ENCODE measurements around the gene POLRMT.

The POLRMT gene

DNA sequence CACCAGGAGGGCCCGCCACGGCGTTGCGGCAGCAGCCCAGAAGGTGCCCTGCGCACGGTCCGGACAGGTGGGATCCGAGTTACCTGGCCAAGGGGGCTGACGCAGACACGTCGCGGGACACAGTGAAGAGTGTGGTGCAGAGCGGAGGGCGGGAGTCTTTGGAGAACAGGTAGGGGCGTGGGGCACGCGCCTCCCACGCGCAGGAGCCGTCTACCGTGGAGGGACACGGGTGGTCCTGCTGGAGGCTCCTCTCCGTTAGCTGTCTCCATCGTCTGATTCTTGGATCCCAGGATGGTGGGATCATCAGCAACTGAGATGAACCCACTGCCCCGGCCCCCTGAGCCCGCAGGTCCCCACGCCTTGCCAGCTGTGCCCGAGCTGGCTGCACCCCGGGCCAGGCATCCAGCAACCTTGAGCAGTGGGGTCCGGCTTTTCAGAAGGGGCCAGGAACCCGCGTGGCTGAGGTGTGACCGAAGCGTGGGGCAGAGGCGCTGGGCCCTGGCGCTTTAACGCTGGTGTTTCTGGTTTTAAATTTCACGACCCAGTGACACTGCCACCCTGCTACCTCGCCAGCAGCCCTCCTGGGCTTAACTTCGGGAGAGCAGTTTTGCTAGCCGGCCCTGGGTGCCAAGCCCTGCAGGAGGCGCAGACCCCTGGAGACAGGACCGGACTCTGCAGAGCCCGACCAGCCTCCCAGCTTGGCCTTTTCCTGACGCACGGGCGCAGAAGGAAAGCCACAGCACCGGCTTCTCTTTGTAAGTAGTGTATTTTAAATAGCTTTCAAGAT lies 13.6 kb upstream of the POLRMT start:
- no peak overlapping the region for H3K9ac ChIP-seq (ENCODE audit: low read depth, low read length)
- H3K9me3 ChIP-seq (ENCODE audit: control insufficient read depth, insufficient read depth, low read length): no peaks in the 10 kb centered on the region
- H3K36me3 ChIP-seq (ENCODE audit: insufficient read depth, low read length): peaks cover 3% of the 10 kb centered on the region
- no peaks in the 10 kb centered on the region for H3K4me1 ChIP-seq (ENCODE audit: insufficient read depth, low read length)

DNA sequence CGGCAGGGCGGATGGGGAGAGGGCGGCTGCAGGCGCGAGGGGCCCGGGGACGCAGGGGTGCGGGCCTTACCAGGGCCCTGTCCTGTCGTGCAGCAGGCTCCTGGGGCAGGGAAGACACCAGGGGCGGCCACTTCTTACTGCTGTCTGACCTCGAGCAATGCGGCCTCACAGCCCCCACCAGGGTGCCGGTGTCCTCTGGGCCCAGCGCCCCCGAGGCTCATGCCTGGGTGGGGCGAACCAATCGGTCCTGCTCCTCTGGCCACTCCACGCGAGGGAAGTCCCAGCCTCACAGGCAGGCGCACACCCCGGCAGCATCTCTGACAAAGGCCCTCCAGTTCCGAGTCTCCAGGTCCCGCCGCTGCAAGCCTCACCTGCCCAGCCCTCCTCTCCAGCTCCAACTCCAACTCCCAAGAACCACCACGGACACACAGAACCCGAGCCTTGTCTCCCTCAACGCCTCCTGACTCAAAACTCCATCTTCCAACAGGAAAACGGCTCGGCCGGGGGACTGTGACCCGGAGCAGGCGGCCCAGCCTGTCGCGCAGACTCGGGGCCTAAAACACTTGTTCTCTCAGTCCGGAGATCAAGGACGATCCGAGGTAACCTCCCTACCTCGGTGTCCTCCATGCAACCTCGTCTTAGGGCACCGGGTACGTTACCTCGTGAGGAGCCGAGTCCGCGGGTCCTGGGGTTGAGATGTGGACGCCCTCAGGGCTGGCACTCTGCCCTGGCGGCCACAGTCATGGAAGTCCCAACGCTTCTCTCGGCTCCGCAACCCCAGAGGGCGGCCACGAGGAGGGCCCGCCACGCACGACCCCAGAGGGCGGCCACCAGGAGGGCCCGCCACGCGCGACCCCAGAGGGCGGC lies 12.8 kb upstream of the POLRMT start:
- no peaks in the 10 kb centered on the region for H3K9me3 ChIP-seq (ENCODE audit: control insufficient read depth, insufficient read depth, low read length)
- peaks cover 3% of the 10 kb centered on the region for H3K36me3 ChIP-seq (ENCODE audit: insufficient read depth, low read length)
- no peaks in the 10 kb centered on the region for H3K4me1 ChIP-seq (ENCODE audit: insufficient read depth, low read length)
- H3K9ac ChIP-seq (ENCODE audit: low read depth, low read length): no peak overlapping the region

DNA sequence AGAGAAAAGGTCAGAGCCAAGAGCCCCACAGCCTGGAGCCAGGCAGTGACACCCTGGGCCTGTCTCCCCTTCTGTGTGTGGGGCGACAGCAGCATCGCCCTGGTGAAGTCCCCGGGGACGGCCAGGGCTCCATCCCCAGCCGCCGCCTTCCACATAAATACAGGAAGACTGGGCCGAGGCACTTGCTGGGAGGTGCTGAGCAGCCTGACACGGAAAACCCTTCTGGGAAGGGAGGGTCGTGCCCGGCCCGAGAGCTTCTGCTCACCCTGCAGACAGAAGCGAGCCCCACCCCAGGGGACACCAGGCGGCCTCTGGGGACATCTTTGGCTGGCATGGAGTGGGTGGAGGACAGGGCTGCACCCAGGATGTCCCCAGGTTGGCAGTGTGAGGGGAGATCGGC lies 11.5 kb upstream of the POLRMT start:
- no peaks in the 10 kb centered on the region for H3K9me3 ChIP-seq (ENCODE audit: control insufficient read depth, insufficient read depth, low read length)
- no peak overlapping the region for H3K9ac ChIP-seq (ENCODE audit: low read depth, low read length)
- H3K36me3 ChIP-seq (ENCODE audit: insufficient read depth, low read length): peaks cover 3% of the 10 kb centered on the region
- H3K4me1 ChIP-seq (ENCODE audit: insufficient read depth, low read length): no peaks in the 10 kb centered on the region

DNA sequence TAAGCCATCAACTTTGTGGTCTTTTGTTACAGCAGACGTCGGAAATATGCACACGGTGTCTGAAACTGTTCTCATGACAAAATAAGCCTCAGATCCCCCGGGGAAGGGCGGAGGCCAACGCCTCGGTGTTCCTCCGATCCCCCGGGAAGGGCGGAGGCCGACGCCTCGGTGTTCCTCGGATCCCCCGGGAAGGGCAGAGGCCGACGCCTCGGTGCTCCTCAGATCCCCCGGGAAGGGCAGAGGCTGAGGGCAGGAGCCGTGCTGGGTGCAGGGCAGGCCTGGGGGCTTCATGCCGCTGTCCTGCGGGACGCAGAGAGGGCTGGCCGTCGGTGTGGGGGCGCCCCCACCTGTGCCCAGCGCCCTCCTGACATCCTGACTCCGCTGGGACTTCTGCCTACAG lies 11.0 kb upstream of the POLRMT start:
- H3K36me3 ChIP-seq (ENCODE audit: insufficient read depth, low read length): peaks cover 3% of the 10 kb centered on the region
- no peaks in the 10 kb centered on the region for H3K4me1 ChIP-seq (ENCODE audit: insufficient read depth, low read length)
- H3K9me3 ChIP-seq (ENCODE audit: control insufficient read depth, insufficient read depth, low read length): no peaks in the 10 kb centered on the region
- no peak overlapping the region for H3K9ac ChIP-seq (ENCODE audit: low read depth, low read length)

DNA sequence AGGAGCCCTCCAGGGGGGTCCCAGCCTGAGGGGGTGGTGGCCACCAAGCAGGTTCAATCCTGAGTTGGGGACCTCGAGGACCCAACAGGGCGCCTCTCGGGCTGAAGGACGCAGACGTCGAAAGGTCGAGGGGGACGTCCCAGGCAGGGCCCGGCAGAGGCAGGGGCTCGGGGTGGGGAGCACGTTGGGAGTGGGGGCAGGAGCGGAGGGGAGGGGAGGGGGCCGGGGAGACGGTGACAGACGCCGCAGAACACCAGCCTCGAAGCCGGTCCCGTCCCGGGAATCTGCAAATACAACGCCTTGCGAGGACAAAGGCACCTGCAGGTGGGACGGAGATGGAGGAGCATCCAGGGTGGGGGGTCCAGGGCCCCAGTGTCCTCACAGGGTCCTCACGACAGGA lies 10.4 kb upstream of the POLRMT start:
- peaks cover 3% of the 10 kb centered on the region for H3K36me3 ChIP-seq (ENCODE audit: insufficient read depth, low read length)
- no peaks in the 10 kb centered on the region for H3K9me3 ChIP-seq (ENCODE audit: control insufficient read depth, insufficient read depth, low read length)
- no peak overlapping the region for H3K9ac ChIP-seq (ENCODE audit: low read depth, low read length)
- no peaks in the 10 kb centered on the region for H3K4me1 ChIP-seq (ENCODE audit: insufficient read depth, low read length)

DNA sequence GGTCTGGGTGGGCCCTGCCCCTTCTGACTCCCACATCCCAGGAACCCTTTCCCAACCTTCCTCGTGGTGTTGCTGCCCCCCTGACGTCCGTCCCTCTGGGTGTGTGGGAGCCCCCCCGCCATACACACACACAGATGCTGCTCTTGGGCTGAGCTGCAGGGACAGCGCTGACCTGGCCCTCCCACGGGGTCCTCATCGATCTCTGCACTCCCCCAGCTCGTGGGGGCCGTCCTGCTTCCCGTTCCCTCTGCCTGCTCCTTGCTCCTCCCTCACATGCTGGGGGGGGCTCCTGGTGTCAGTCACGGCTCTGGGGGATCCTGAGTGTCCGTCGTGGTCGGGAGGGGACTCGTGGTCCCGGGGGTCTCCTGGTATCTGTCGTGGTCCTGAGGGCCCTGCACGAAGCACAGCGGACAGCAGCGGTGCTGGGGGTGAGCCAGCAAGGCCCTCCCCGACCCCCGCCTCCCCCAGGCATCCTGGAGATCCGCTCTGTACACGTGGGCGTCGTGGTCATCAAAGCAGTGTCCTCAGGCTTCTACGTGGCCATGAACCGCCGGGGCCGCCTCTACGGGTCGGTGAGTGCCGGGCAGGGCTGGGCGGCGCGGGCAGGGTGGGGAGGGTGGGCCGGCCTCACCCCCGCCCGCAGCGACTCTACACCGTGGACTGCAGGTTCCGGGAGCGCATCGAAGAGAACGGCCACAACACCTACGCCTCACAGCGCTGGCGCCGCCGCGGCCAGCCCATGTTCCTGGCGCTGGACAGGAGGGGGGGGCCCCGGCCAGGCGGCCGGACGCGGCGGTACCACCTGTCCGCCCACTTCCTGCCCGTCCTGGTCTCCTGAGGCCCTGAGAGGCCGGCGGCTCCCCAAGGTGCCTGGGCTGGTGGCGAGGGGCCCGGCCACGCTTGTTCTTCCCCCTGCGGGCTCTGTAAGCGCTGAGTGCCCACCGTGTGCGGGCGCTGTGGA lies 9.7 kb upstream of the POLRMT start:
- H3K36me3 ChIP-seq (ENCODE audit: insufficient read depth, low read length): peaks cover 3% of the 10 kb centered on the region
- no peak overlapping the region for H3K9ac ChIP-seq (ENCODE audit: low read depth, low read length)
- H3K4me1 ChIP-seq (ENCODE audit: insufficient read depth, low read length): no peaks in the 10 kb centered on the region
- no peaks in the 10 kb centered on the region for H3K9me3 ChIP-seq (ENCODE audit: control insufficient read depth, insufficient read depth, low read length)

DNA sequence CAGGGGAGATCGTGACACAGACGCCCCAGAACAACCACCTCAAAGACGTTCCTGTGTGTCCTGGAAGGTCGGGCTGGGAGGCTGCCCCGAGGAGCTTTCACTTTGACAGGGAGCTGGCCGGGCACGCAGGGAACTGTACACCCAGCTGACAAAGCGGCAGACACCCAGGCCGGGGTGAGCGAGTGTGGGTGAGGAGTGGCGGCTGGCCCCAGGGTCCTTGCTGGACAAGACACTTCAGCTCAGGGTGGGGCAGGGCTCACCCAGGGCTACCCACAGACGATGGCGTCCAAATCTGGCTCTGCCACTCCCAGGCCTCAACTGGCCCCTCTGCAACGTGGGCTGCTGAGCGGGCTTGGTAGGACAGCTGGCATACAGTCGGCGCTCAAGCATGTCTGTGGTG lies 8.4 kb upstream of the POLRMT start:
- no peaks in the 10 kb centered on the region for H3K9me3 ChIP-seq (ENCODE audit: control insufficient read depth, insufficient read depth, low read length)
- H3K36me3 ChIP-seq (ENCODE audit: insufficient read depth, low read length): peaks cover 3% of the 10 kb centered on the region
- H3K9ac ChIP-seq (ENCODE audit: low read depth, low read length): no peak overlapping the region
- H3K4me1 ChIP-seq (ENCODE audit: insufficient read depth, low read length): no peaks in the 10 kb centered on the region

DNA sequence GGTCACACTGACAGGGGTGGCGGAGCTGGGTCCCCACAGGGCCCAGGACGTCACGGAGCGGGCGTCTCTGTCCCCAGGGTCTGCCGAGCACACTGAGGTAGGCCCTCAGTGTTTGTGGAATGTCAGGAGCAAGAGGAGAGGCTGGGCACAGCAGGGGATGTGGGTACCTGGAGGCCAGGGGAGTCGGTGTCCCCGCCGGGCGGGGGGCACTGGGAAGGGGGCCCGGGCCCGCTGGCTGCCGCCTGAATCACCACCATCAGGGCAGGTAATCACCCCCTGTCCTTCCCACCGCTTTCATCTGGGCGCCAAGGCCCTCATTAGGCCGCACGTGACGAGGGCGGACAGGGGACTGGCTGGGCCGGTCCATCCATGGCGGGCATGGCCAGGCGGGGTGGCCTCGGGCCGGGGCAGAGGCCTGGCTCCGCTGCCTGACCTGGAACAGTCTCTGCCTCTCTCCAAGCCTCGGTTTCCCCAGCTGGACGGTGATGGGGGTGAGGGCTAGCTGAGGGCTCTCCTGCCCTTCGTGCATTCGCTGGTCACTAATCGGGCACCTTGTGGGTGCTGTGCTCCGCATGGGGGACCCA lies 7.4 kb upstream of the POLRMT start:
- Histone ChIP-seq H3K9ac (ENCODE audit: low read depth, low read length) (no peak overlapping the region), H3K4me1 (ENCODE audit: insufficient read depth, low read length) (no peaks in the 10 kb centered on the region), H3K9me3 (ENCODE audit: control insufficient read depth, insufficient read depth, low read length) (no peaks in the 10 kb centered on the region), H3K36me3 (ENCODE audit: insufficient read depth, low read length) (no peaks in the 10 kb centered on the region; the same call in 1 of the 2 replicates)

DNA sequence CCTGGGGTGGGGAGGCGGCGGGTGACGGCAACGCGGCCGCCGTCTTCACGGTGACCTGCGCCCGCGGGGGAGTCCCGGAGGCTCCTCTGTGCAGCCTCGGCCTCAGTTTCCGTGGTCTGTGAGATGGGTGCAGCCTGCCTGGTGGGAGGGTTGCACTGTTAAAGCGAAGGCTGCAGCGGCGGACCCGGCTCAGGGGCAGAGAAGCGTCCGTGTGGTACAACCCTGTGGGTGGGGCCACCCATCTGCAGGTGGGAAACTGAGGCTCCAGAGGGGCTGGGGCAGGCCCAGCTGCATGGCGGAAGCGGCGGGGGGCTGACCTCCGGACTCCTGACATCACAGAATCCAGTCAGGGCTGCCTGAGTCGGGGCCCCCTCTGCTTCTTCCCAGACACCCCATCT lies 6.8 kb upstream of the POLRMT start:
- H3K4me1 ChIP-seq (ENCODE audit: insufficient read depth, low read length): no peaks in the 10 kb centered on the region
- no peaks in the 10 kb centered on the region for H3K36me3 ChIP-seq (ENCODE audit: insufficient read depth, low read length)
- H3K9ac ChIP-seq (ENCODE audit: low read depth, low read length): peak overlapping the region; percentile 30; the same call in 1 of the 2 replicates
- no peaks in the 10 kb centered on the region for H3K9me3 ChIP-seq (ENCODE audit: control insufficient read depth, insufficient read depth, low read length)

DNA sequence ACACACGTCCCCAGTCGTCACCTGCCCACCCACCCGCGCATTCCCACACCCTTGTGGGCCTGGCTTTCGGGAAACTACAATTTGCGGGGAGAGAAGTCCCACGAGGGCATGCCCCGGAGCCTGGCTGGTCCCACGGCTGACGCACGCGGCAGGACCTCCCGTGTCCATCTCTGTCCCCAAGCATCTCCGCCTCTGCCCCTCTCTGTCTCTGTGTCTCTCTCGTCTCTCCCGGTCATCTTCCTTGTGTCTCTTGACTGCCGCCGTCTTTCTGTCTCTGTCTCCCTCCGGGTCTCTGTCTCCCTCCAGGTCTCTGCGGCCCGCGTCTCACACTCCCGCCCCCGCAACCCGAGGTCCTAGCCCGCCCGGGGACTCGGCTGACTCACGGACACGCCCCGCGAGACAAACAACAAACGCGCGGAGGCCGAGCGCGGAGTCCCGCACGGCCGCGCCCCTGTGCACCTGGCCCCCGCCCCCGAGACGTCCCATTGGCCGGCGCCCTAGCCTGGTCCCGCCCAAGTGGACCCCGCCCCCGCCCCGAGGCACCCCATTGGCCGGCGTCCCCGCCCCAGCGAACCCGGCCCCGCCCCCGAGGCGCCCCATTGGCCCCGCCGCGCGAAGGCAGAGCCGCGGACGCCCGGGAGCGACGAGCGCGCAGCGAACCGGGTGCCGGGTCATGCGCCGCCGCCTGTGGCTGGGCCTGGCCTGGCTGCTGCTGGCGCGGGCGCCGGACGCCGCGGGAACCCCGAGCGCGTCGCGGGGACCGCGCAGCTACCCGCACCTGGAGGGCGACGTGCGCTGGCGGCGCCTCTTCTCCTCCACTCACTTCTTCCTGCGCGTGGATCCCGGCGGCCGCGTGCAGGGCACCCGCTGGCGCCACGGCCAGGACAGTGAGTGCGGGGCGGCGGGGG lies 6.2 kb upstream of the POLRMT start, which contains the start of gene FGF22:
Gene FGF22 (plus strand): TSS at position 627 of the 908 bp plus-strand sequence. CDS start 47 bp downstream, at position 674.
- Histone ChIP-seq H3K4me1 (ENCODE audit: insufficient read depth, low read length) (no peaks in the 10 kb centered on the region), H3K9ac (ENCODE audit: low read depth, low read length) (peak within 1 kb of the TSS; percentile 68; the same call in 1 of the 2 replicates)

DNA sequence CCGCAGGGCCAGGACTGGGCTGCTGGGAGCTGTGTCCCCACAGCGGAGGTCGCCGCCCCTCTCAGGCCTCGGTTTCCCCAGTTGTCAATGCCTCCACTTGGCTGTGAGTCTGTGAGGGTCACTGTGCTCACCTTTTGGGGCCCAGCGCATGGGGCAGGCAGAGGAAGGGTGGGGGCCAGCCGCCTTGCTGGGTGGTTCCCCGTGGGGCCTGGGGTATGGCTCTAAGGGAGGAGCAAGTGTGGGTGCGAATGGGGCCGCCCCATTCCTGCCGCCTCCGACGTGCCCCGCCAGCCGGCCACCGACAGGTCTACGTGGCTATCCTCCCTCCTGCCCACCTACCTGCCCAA lies 5.5 kb upstream of the POLRMT start:
- Histone ChIP-seq H3K9ac (ENCODE audit: low read depth, low read length) (peak overlapping the region; percentile 68; the same call in 1 of the 2 replicates), H3K36me3 (ENCODE audit: insufficient read depth, low read length) (no peaks in the 10 kb centered on the region), H3K9me3 (ENCODE audit: control insufficient read depth, insufficient read depth, low read length) (no peaks in the 10 kb centered on the region), H3K4me1 (ENCODE audit: insufficient read depth, low read length) (no peaks in the 10 kb centered on the region)

More for the DNA sequence above, 6.2 kb upstream of the POLRMT start, which contains the start of gene FGF22:
- H3K9me3 ChIP-seq (ENCODE audit: control insufficient read depth, insufficient read depth, low read length): no peaks in the 10 kb centered on the region
- H3K36me3 ChIP-seq (ENCODE audit: insufficient read depth, low read length): no peaks in the 10 kb centered on the region

DNA sequence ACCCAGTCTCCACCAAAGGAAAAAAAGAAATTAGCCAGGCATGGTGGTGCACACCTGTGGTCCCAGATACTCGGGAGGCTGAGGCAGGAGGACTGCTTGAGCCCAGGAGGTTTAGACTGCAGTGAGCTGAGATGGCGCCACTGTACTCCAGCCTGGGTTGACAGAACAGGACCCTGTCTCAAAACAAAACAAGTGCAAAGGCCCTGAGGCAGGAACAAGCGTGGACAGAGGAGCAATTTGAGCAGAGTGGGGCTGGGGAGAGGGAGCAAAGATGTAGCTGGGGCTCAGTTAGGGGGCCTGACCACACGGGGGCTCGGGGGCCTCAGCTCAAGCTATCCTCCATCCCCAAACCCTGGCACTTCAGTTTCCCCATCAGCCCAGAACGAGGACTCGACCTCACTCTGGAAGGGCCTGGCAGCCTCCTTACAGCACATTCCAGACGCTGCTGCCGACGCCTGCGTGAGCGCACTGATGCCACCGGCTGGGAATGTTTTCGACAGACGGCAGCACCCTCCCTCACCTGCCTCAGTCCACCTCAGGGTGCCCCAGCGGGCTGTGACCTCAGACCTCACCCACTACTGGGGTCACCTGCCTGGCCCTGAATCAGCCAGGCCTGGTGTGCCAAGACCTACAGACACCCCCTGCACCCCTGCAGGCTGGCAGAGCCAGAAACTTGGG lies 1.8 kb upstream of the POLRMT start:
- H3K9ac ChIP-seq (ENCODE audit: low read depth, low read length): no peak overlapping the region
- no peaks in the 10 kb centered on the region for H3K36me3 ChIP-seq (ENCODE audit: insufficient read depth, low read length)
- H3K4me1 ChIP-seq (ENCODE audit: insufficient read depth, low read length): no peaks in the 10 kb centered on the region
- no peaks in the 10 kb centered on the region for H3K9me3 ChIP-seq (ENCODE audit: control insufficient read depth, insufficient read depth, low read length)
